IPS DF 4.7 (cell line): ENCODE measurements around the gene CMTM3.
"Not testable (repeated sequence)": the region's sequence is repeated elsewhere in the genome, so short reads cannot be mapped to it uniquely, and the experiment has no call there.

Experiments
- DNase-seq: peaks from one replicate; pipeline ENCODE4 v3.0.0-alpha.2; 2013; ENCODE audit warnings: low spot score; ENCODE audit errors: extremely low read depth

CMTM3 gene

DNA sequence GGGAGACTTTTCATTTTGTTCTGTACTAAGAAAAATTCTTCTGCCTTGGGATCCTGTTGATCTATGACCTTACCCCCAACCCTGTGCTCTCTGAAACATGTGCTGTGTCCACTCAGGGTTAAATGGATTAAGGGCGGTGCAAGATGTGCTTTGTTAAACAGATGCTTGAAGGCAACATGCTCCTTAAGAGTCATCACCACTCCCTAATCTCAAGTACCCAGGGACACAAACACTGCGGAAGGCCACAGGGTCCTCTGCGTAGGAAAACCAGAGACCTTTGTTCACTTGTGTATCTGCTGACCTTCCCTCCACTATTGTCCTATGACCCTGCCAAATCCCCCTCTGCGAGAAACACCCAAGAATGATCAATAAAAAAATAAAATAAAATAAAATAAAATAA lies 27.1 kb downstream of the CMTM3 start:
- DNase-seq = not testable (repeated sequence)

DNA sequence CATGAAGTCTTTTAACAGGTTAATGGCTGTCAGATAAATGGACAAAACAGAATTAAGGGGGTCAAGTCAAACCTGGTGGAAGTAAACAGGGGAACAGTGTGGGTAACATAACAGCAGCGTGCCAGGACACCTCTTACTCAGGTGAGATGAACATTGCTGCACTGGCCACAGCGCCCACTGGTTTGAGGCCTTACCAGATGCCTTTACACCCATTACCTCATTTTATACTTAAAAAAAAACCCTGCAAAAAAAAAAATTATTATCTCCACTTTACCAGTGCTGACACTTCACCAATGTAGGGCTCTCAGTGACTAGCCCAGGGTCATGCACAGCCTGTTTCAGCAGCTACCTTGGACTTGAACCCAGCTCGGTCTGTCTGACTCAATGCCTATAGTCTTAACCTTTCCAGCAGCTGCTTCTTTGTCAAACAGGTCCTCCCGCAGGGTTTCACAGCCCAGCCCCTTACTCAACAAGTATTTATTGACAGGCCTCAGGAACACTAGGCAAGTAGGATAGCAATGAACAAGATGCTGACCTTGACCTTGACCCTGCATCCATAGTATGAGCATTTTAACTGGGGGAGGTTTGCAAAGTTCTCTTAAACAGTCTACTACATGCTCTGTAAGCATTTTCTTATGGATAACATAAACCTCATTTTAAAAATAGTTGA lies 30.2 kb downstream of the CMTM3 start:
- DNase-seq = no peak

DNA sequence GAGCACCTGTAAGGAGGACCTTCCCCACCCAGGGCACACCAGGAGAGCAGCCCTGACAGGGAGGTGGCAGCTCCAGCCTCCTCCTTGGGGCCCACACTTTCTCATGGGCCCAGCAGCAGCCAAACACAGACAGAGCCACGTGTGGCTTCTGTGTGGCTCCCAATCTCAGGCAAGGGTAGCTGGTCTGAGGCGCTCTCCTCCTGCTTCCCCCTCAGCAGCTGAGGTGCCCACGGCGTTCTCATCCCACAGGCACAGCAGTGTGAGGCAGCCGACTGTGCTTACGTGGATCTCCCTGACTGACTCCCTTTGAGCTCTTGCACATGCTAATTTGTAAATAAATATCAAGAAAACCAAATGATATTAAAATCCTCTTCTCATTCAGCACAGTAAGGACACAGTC lies 30.9 kb downstream of the CMTM3 start:
- no peak for DNase-seq

DNA sequence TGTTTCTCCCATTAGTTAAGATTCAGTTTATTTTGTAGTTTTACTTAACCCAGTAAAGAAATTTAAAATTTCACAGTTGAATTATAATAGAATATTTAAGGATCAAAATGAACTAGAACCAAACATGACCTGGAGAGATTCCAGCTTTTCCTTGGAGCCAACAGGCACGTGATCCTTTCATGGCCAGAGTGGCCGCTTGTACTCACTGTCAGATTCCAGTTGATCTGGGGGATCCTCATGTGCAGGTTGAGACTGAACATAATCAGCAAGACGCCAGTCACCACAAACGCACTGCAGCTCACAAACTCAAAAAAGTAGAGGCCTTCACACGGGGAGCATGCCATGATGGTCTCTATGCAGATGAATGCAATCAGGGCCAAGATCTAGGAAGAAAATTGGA lies 31.7 kb downstream of the CMTM3 start:
- no peak for DNase-seq

DNA sequence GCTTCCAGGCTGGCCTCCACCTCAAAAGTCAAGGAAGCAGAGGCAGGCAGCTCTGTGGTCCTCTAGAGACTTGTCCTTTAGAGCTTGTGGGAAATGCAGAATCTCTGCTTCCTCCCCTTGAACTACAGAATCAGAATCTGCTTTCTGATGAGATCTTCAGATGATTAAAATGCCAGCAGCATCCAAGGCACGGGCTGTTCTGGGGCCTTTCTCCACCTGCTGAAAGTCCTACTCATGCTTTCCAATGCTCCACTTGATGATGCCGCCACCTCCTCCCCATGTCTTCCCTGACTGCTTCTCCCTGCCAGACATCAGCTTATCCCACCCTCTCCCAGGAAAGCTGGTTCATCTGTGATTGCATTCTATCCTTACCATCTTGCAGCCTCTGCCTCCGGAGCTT lies 33.3 kb downstream of the CMTM3 start:
- DNase-seq = no peak

DNA sequence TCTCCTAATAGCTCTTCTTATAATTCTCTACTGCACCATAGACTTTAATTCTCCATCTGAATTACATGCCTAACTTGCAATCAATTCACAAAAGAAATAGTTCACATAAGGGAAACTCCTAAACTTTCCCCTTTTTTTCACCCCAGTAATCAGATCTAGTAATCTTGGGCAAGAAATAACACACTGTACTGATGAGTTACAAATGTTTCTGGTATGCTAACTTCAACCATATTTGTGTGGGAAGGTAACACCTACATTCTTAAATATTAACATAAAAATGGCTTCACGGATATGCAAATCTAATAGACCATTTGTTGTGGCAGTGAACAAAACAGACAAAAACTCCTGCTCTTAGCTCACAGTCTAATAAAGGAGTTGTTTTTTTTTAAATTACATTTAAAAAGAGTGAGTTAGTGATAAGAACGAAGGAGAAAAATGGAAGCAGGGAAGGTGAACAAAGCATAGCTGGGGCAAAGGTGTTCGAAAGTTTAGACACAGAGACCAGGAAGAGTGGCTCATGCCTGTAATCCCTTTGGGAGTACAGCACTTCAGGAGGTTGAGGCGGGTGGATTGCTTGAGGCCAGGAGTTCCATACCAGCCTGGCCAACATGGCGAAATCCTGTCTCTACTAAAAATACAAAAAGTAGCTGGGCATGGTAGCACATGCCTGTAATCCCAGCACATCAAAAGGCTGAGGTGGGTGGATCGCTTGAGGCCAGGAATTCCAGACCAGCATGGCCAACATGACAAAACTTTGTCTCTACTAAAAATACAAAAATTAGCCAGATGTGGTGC lies 34.8 kb downstream of the CMTM3 start:
- no peak for DNase-seq

DNA sequence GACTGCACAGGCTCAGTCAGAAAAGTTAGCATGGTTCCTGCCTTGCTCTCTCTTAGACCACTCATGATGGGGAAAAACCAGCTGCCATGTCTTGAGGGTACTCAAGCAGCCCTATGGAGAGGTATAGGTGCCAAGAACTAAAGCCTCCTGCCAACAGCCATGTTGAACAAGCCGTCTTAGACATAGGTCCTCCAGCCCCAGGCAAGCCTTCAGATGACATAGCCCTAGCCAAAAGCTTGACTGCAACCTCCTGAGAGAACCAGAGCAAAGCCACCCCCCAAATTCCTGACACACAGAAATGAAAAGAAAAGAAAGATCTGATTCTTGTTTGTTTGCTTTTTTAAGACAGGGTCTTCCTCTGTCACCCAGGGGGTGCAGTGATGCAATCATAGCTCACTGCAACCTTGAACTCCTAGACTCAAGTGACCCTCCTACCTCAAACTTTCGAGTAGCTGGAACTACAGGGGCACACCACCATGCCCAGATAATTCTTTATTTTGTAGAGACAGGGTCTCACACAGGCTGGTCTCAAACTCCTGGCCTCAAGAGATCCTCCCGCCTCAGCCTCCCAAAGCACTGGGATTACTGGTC lies 36.3 kb downstream of the CMTM3 start:
- no peak for DNase-seq

DNA sequence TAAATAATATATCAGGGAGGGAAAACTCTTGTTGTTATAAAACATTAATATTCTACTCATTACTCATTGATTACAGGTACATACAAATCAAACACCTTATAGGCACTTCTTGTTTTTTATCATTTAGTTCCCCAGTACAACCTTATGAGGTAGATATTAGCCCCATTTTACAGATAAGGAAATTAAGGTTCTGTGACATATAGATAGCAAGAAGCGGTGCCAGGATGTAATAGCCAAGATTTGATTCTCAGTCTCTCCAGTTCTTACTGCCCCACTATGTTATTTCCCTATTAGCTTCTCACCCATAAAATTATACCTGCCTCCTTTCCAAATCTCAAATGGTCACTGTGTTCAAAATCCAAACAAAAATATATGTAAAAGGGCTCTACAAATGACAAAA lies 36.9 kb downstream of the CMTM3 start:
- no peak for DNase-seq

DNA sequence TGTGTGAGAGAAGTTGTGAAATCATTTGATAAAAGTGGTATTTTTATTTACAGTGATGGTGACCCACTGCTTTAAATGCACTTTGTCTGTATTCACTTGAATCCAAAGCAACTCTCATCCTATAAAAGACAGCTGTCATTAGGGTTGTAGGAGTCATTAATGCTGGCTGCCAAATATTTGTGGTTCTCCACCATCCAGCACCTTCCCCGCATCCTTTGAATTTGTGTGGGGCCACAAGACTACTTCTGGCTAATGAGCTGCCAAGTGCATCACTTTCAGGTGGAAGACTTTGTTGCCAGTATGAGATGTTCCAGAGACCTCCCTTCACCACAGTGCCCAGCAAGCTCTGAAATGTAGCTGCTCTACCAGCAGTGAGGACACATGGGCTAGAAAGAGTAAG lies 43.4 kb downstream of the CMTM3 start:
- no peak for DNase-seq

DNA sequence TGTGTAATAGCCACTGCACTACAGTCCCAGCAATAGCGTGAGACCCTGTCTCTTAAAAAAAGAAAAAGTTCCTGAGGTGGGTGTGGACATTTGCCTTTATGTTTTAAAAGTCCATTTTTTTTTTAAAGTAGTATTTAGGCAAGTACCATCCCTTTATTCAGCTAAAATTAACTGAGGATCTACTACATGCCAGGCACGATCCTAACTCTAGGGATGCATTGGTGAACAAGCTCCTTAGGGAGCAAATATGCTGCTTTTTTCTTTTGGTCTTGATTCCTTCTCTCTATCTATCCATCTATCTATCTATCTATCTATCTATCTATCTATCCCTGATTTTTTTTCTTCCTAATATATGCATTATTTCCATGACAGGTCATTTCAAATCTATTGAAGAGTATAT lies 44.7 kb downstream of the CMTM3 start:
- no peak for DNase-seq

DNA sequence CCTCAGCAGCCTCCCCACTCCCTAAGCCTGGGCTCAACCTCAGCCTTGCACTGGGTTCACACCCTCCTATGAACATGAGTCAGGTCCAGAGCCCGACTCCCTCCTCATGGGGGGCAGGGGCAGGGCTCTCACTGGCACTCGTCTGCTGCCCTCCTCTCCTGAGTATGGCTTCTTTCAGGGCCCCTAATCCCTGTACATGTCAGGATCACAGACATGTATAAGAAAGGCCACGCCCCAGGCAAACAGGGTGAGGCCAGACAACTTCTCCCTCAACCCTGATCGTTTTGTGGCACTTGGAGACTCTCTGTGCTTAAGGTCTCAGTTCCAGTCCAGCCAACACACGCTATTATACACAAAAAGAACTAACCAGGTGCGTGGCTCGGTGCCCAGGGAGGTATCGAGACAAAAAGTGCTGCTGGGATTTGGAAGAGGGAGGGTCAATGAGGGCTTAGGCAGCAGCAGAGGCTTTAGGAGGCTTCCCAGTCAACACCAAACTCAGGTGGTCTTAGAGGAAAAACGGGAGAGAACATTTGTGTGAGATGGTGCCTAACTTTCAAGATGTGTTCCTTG lies 45.2 kb downstream of the CMTM3 start:
- DNase-seq = no peak

DNA sequence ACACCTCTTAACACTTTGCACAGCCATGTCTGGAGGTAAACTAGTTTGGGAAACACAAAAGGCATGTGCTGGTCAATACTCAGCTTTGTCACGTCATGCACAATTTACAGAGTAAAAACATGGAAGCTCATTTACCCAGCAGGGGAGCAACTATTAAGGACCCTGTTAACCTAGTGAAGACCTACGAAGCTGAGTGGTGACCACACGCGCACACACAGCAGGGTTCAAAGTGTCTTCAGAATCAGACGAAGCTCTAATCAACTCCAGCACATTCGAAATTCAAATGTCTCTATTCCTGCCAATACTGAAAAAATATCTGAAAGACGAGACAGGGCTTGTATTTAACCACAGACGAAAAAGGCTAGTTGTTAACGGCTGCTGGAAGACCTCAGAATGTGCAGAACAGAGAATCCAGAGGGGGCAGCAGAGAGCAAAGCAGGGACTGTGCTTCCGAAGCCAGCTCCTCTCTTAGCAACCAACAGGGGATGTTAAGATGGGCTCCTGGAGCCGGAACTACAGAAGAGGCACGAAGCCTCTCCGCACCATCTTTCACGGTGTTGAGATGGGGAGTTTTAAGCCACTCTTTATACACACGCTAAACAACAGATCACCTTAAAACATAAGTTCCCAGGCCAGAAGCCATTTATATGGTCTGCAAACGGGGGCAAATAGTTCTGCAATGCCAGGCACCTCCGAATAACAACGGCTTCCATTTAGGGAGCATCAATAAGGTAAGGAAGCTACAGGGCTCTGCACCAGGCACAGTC lies 46.4 kb downstream of the CMTM3 start:
- peak; percentile 76 for DNase-seq

DNA sequence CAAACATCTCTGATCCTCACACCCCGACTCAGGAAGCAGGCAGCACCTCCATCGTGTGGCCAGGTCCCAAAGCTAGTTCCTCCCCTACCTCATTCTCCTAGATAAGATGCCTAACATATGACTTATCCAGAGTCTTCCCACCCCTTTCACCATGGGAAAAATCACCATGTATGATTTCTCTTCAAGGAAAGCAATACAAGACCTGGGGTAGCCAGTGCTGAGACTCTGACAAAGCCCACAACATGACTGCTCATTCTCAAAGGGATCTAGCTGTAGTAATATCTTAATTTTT lies 46.9 kb downstream of the CMTM3 start:
- DNase-seq = no peak

DNA sequence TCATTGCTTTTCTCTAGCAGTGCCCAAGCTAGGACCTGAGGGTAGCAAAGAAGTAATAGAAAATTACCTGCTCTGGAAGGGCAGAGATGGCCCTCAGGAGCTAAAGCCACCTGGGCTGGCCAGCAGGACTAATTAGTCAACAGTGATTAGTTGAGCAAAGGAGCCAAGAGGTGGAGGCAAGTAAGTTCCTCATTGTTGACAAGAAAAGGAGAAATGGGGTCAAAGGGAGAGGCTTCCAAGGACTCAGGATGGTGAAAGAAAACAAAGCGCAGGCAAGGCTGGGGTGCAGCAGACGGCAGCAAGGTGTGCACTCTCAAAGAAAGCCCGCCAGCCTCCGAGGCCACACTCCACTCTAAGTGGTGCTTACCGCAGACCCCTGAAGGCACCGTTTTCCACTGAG lies 47.5 kb downstream of the CMTM3 start:
- DNase-seq = no peak

DNA sequence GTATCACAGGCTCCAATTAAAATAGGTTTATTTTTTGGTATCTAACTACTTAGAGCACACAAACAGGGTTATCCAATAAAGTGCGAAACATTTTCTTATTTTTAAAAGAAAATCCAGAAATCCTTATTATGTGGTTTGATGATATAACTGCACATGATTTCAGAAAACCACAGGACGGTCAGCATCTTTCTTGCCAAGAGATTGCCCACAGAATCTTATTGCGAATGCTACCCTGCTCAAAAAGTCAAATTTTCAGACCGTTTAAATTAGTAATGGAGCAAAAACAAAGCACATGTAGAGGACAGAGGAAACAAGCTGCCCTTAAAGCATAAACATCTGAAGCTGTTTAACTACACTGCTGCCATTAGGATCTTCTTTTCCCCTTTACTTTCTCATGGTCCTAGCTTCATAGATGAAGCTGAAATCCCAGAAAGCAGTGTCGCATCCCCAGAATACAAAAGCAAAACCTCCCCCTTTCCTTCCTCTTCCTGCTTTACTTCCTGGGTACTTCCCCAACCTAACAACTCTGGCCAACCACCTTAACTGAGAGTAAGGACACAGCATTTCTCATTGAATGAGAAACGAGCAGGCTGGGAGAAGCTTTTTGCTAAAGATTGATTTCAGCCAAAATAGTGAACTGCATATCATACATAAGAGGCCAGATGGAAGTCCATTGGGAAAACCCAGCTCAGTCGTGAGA lies 48.3 kb downstream of the CMTM3 start:
- DNase-seq = no peak

DNA sequence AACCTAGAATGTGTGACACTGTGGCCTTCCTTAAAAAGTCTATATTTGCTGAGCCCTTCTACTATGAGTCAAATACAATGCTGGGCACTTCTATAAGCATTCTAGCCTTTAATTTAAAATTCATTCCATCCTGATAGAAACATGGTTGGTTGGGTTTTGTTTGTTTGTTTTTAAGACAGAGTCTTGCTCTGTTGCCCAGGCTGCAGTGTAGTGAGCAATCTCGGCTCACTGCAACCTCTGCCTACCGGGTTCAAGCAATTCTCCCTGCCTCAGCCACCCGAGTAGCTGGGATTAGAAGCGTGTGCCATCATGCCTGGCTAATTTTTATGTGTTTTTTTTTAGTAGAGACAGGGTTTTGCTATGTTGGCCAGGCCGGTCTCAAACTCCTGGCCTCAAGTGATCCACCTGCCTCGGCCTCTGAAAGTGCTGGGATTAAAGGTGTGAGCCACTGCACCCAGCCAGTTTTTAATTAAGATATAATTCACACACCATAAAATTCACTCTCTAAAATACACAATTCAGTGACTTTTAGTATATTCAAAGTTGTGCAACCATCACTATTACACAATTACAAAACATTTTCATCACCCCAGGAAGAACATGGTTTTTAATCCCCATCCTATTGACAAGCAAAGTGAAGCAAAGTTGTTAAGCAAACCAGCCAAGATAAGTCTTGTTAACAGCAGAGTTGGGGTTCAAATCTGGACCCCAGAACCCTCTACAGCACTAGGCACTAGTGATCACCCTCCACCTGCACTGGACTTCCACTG lies 49.3 kb downstream of the CMTM3 start:
- no peak for DNase-seq

DNA sequence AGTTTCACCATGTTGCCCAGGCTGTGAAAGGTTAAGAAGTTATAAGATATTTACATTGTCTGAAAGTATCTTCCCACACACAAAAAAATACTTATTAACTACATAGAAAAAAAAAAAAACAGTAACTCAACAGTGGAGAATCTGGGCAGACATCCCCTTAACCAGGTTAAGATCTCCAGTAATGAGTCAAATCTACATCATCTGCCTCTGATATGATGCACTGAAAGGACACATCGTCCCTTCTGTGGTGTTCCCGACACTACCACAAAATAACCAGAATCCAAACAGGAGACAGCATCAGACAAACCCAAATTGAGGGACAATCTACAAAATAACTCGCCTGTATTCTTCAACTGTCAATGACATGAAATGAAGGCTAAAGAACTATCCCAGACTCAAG lies 52.0 kb downstream of the CMTM3 start:
- DNase-seq = no peak

DNA sequence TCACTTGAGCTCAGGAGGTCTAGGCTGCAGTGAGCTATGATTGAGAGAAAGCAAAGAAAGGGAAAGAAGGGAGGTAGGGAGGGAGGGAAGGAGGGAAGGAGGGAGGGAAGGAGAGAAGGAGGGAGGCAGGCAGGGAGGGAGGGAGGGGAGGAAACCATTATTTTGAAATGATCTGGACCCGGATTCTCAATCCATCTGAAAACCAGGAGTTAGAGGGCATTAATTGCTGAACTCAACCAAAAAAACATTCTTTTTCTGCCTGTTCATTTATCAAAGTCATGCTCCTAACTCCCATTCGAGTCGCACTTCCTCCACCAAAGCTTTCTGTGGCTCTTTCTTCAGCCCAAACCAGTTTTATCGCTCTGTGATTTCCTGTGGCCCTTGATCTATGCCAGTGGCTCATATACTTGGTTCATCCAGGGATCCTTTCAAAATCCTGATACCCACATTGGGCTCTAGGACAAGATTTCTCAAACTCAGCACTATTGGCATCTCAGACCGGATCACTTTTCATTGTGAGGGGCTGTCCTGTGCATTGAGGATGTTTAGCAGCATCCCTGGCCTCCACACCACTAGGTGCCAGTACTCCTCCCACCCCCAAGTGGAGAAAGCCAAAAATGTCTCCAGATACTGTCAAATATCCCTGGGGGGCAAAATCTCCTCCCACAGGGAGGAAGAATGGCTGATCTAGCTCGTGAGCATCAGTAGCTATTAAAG lies 53.8 kb downstream of the CMTM3 start:
- DNase-seq = no peak

DNA sequence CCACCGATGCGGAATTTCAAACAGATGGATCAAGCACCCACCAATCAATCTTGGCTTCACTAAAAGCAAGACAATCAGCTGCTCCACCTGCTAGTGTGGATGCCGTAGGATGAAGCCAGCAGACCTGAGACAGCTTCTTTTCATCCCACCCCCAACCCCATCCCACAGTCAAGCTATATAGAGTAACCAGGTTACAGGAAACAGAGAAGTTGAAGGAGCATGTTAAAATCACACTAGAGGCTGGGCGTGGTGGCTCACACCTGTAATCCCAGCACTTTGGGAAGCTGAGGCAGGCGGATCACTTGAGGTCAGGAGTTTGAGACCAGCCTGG lies 54.3 kb downstream of the CMTM3 start:
- DNase-seq = no peak
